Activated CD8-positive, alpha-beta T cell treated with anti-CD3 and anti-CD28 coated beads for 36 hours (primary cell): ENCODE results near the gene HIRA. TPM values are rescaled to one million over a fixed set of nuclear protein-coding genes. Genes with fewer than 3 reads are reported as not detected.

Experiments
- ATAC-seq: fragments of 200-7000 bp; cut with Tn5 transposase; one replicate; pipeline ENCODE4 v1.10.0; 2021; ENCODE audit warnings: mild to moderate bottlenecking, moderate library complexity
- CTCF ChIA-PET: fragments of 350-600 bp; sonication (Branson Sonifier 250); formaldehyde crosslinking; loops from one replicate; lab custom pipeline; 2021; ENCODE audit warnings: antibody characterized with exemption; lab: Charles Lee
- POLR2A ChIA-PET: fragments of 350-600 bp; sonication (Branson Sonifier 250); formaldehyde crosslinking; loops from one replicate; lab custom pipeline; 2021; ENCODE audit warnings: antibody characterized with exemption; lab: Charles Lee
- DNase-seq: peaks from one replicate; pipeline ENCODE4 v3.0.0-alpha.2; 2020
- H3K27ac Mint-ChIP-seq: one replicate; pipeline ENCODE4 v1.8.0; 2021; ENCODE audit warnings: mild to moderate bottlenecking, mixed read lengths
- H3K27me3 Mint-ChIP-seq: one replicate; pipeline ENCODE4 v1.8.0; 2021; ENCODE audit warnings: mixed read lengths
- H3K36me3 Mint-ChIP-seq: one replicate; pipeline ENCODE4 v1.8.0; 2021; ENCODE audit warnings: low read depth, mixed read lengths
- H3K4me1 Mint-ChIP-seq: one replicate; pipeline ENCODE4 v1.8.0; 2021; ENCODE audit warnings: low read depth, mixed read lengths
- H3K4me3 Mint-ChIP-seq: one replicate; pipeline ENCODE4 v1.8.0; 2021; ENCODE audit warnings: mild to moderate bottlenecking, moderate library complexity, mixed read lengths
- H3K9me3 Mint-ChIP-seq: one replicate; pipeline ENCODE4 v1.8.0; 2021; ENCODE audit warnings: mixed read lengths
- intact Hi-C: fragments of 100-400 bp; cut with micrococcal nuclease; formaldehyde crosslinking; loops from one replicate; pipeline ENCODE4 v1.10.0; 2022
- total RNA-seq, 2 experiments: library from RNA; stranded (reverse); gene quantifications; one replicate each; pipeline ENCODE4 v1.2.3, GENCODE V29; 2021
- TF ChIP-seq, protein P1 (sequence below): fragments of 200-600 bp; IDR thresholded peaks from one replicate; pipeline ENCODE4 v1.8.0; 2022; ENCODE audit warnings: antibody characterized with exemption, mild to moderate bottlenecking

Gene HIRA
- total RNA-seq, 2 experiments from 2014 or later: 29.7 to 30.5 TPM

- POLR2A ChIA-PET: no interaction called here
Observed at GRCh38 chr22:19361501-19362103, 69.9 kb downstream of the HIRA start.

GRCh38 chr22:19360862-19361261 lies 70.7 kb downstream of the HIRA start:
- ATAC-seq (no peak), DNase-seq (no peak)
- Mint-ChIP-seq H3K9me3 (no peaks in the 10 kb centered on the region), H3K27ac (no peak overlapping the region), H3K36me3 (peaks cover 30% of the 10 kb centered on the region), H3K27me3 (no peaks in the 10 kb centered on the region), H3K4me3 (no peak overlapping the region), H3K4me1 (no peaks in the 10 kb centered on the region)
- ChIA-PET CTCF (no interaction called here), POLR2A (no interaction called here)
- intact Hi-C loops: no loop called here
- TF ChIP-seq, protein P1, sequence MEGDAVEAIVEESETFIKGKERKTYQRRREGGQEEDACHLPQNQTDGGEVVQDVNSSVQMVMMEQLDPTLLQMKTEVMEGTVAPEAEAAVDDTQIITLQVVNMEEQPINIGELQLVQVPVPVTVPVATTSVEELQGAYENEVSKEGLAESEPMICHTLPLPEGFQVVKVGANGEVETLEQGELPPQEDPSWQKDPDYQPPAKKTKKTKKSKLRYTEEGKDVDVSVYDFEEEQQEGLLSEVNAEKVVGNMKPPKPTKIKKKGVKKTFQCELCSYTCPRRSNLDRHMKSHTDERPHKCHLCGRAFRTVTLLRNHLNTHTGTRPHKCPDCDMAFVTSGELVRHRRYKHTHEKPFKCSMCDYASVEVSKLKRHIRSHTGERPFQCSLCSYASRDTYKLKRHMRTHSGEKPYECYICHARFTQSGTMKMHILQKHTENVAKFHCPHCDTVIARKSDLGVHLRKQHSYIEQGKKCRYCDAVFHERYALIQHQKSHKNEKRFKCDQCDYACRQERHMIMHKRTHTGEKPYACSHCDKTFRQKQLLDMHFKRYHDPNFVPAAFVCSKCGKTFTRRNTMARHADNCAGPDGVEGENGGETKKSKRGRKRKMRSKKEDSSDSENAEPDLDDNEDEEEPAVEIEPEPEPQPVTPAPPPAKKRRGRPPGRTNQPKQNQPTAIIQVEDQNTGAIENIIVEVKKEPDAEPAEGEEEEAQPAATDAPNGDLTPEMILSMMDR: no peak

More at GRCh38 chr22:19361501-19362103, 69.9 kb downstream of the HIRA start:
- no peak for DNase-seq
- TF ChIP-seq, protein P1: no peak
- no peak overlapping the region for H3K4me3 Mint-ChIP-seq
- intact Hi-C loops: no loop called here
- H3K27me3 Mint-ChIP-seq: no peaks in the 10 kb centered on the region
- H3K4me1 Mint-ChIP-seq: no peaks in the 10 kb centered on the region
- H3K36me3 Mint-ChIP-seq: peaks cover 33% of the 10 kb centered on the region
- no peak overlapping the region for H3K27ac Mint-ChIP-seq
- CTCF ChIA-PET: no interaction called here
- no peak for ATAC-seq
- no peaks in the 10 kb centered on the region for H3K9me3 Mint-ChIP-seq

DNA sequence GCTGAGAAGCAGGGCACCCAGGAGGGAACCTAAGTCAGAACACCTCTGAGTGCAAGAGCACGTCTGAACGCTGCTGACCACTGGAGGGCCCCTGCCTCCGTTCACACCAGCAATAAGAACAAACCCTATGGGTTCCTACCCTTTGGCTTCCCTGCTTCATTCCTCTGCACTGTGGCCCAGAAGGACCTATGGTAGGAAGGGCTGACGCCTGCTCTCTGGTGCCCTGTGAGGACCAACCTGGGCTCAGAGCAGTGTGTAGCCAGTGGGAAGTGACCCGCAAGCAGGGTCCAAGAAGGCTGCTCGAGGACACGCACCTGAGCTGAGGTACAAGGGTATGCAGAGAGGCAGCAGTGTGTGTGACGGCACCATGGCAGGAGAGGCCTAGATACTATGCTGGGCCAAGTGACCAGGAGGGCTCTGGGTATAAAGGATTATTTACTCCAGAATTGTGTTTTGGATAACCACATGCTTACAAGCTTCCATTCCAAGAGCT lies 71.2 kb downstream of the HIRA start:
- no peak for ATAC-seq
- ChIA-PET CTCF (no interaction called here), POLR2A (no interaction called here)
- Mint-ChIP-seq H3K4me3 (no peak overlapping the region), H3K27me3 (no peaks in the 10 kb centered on the region), H3K36me3 (peaks cover 30% of the 10 kb centered on the region), H3K4me1 (no peaks in the 10 kb centered on the region), H3K9me3 (no peaks in the 10 kb centered on the region), H3K27ac (no peak overlapping the region)
- TF ChIP-seq, protein P1: no peak
- intact Hi-C loops: no loop called here
- DNase-seq: no peak

GRCh38 chr22:19359554-19360299 lies 71.8 kb downstream of the HIRA start:
- ATAC-seq: no peak
- Mint-ChIP-seq H3K27me3 (no peaks in the 10 kb centered on the region), H3K4me1 (no peaks in the 10 kb centered on the region), H3K27ac (no peak overlapping the region), H3K4me3 (no peak overlapping the region), H3K36me3 (peaks cover 30% of the 10 kb centered on the region), H3K9me3 (no peaks in the 10 kb centered on the region)
- TF ChIP-seq, protein P1: no peak
- POLR2A ChIA-PET: no interaction called here
- CTCF ChIA-PET: no interaction called here
- intact Hi-C loops: no loop called here
- DNase-seq: no peak
